MG63 (cell line): Measurements from ENCODE around the gene ADGRL3. TPM values are rescaled to one million over a fixed set of nuclear protein-coding genes. Genes with fewer than 3 reads are reported as not detected.
"Not testable (repeated sequence)": the region's sequence is repeated elsewhere in the genome, so short reads cannot be mapped to it uniquely, and the experiment has no call there.

Experiments
- DNase-seq: peaks from one replicate; pipeline ENCODE4 v3.0.0-alpha.2; 2020
- H3K27me3 ChIP-seq: fragments of 250-450 bp; sonication (Bioruptor Pico); 2 replicates; pipeline ENCODE4 v1.5.1; 2020; ENCODE audit warnings: mild to moderate bottlenecking, moderate library complexity
- H3K36me3 ChIP-seq: fragments of 250-450 bp; sonication (Bioruptor Pico); 2 replicates; pipeline ENCODE4 v1.5.1; 2020; ENCODE audit warnings: mild to moderate bottlenecking, moderate library complexity
- H3K4me3 ChIP-seq: fragments of 250-450 bp; sonication (Bioruptor Pico); 2 replicates; pipeline ENCODE4 v1.5.1; 2020; ENCODE audit warnings: mild to moderate bottlenecking, moderate library complexity
- H3K9me3 ChIP-seq: fragments of 250-450 bp; sonication (Bioruptor Pico); 2 replicates; pipeline ENCODE4 v1.5.1; 2020; ENCODE audit warnings: mild to moderate bottlenecking, moderate library complexity
- total RNA-seq: library from RNA; depleted of rRNA; stranded (reverse); fragments of >200 nt; shearing (Covaris generic); gene quantifications from 2 replicates; pipeline ENCODE4 v1.2.3, GENCODE V29; 2014; ENCODE audit warnings: low replicate concordance

ADGRL3 gene
- total RNA-seq, 1 experiment from 2014 or later, result not detected

- no peak for DNase-seq
- Histone ChIP-seq H3K36me3 (no peaks in the 10 kb centered on the region), H3K27me3 (no peaks in the 10 kb centered on the region)
Observed at GRCh38 chr4:61841714-61842113, 641.6 kb downstream of the ADGRL3 start.

GRCh38 chr4:61851126-61851525 lies 651.0 kb downstream of the ADGRL3 start:
- no peaks in the 10 kb centered on the region for H3K36me3 ChIP-seq
- H3K27me3 ChIP-seq, result no peaks in the 10 kb centered on the region
- H3K4me3 ChIP-seq, result no peak overlapping the region
- no peaks in the 10 kb centered on the region for H3K9me3 ChIP-seq
- DNase-seq, result no peak

More at GRCh38 chr4:61841714-61842113, 641.6 kb downstream of the ADGRL3 start:
- H3K4me3 ChIP-seq, result no peak overlapping the region
- no peaks in the 10 kb centered on the region for H3K9me3 ChIP-seq

DNA sequence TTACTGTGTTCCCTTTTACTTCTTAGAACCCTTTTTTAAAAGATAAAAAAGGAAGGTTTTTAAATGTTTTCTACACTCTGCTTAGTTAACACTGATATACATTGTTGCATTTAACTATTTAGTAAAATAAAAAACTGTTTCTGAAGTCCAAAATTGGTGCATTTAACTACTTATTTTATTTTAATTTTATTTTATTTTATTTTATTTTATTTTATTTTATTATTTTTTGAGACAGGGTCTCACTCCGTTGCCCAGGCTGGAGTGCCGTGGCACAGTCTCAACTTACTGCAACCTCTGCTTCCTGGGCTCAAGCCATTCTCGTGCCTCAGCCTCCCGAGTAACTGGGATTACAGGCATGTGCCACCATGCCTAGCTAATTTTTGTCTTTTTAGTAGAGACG lies 652.0 kb downstream of the ADGRL3 start:
- not testable (repeated sequence) for DNase-seq, H3K4me3 ChIP-seq, H3K9me3 ChIP-seq, H3K36me3 ChIP-seq, H3K27me3 ChIP-seq

- DNase-seq, result no peak
- Histone ChIP-seq H3K27me3 (no peaks in the 10 kb centered on the region), H3K36me3 (no peaks in the 10 kb centered on the region), H3K9me3 (no peaks in the 10 kb centered on the region), H3K4me3 (no peak overlapping the region)
Observed at GRCh38 chr4:61853041-61853440, 652.9 kb downstream of the ADGRL3 start.

DNA sequence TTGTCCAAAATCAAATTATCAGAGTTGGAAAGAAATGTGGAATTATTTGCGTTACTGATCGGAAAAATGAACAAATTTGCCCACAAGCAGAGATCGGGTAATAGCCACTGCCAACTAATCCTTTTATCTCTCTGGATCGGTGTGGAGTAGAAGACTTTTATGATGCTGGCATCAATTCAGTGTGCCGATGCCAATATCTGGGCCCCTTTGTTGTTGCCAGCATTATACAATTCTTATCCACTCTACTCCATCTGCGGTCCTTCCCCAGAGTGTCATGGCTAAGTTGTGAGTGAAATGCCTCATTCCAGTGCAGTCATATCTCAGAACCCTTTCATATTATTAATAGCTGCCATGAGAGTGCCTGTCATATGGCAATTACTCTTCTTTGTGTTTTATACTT lies 660.2 kb downstream of the ADGRL3 start:
- Histone ChIP-seq H3K27me3 (no peaks in the 10 kb centered on the region), H3K4me3 (no peak overlapping the region), H3K36me3 (no peaks in the 10 kb centered on the region), H3K9me3 (no peaks in the 10 kb centered on the region)
- no peak for DNase-seq

DNA sequence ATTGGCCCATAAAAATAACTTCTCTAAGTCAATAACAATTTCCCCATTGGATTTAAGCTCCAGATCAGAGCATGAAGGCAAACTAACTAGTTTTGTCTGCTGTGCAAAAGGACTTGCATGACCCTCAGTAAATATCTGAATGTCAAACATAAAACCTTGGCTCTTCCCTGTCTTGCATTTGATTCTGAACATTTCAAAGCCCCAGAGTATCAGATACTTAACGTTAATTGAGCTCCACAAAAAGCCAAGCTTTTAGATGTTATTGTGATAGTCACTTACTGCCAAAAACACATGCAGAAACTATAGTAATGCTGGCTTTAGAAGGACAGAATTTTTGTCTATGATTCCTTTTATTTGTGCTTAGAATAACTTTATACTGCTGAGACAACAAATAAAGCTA lies 664.2 kb downstream of the ADGRL3 start:
- Histone ChIP-seq H3K36me3 (no peaks in the 10 kb centered on the region), H3K9me3 (no peaks in the 10 kb centered on the region), H3K27me3 (no peaks in the 10 kb centered on the region), H3K4me3 (no peak overlapping the region)
- DNase-seq, result no peak

DNA sequence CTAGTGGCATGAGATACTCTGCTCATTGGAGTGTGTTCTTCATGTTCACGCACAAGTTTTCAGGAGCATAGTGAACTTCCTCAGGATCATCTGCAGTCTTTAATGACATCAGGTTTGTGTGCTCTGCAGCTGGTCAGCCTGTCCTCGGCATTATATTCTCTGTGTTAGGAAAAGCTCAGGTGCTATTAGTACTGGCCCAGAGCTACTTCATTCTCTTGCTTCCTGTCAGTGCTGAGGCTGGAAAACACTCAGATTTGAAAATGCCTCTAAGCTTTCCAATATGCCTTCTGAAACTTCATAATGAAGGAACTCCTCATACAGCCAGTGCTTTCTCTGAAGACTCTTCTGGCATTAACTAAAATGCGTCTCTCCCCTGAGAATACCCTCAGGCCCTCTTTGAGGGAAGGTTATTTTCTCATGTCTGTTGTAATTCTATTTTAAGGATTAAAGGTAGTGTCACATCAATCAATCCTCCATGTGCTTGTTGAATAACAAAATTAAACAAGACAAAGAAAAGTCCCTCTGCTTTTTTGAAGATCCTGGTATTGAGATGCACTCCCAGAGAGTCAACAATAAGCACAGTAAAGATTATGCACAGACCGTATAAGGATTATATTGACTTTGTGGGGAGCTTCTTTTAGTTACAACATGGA lies 666.4 kb downstream of the ADGRL3 start:
- H3K36me3 ChIP-seq, result no peaks in the 10 kb centered on the region
- no peaks in the 10 kb centered on the region for H3K9me3 ChIP-seq
- no peak for DNase-seq

GRCh38 chr4:61872983-61873382 lies 672.9 kb downstream of the ADGRL3 start:
- no peak for DNase-seq
- H3K9me3 ChIP-seq, result no peaks in the 10 kb centered on the region
- no peaks in the 10 kb centered on the region for H3K27me3 ChIP-seq
- no peak overlapping the region for H3K4me3 ChIP-seq
- no peaks in the 10 kb centered on the region for H3K36me3 ChIP-seq

More for the DNA sequence above, 666.4 kb downstream of the ADGRL3 start:
- Histone ChIP-seq H3K27me3 (no peaks in the 10 kb centered on the region), H3K4me3 (no peak overlapping the region)

DNA sequence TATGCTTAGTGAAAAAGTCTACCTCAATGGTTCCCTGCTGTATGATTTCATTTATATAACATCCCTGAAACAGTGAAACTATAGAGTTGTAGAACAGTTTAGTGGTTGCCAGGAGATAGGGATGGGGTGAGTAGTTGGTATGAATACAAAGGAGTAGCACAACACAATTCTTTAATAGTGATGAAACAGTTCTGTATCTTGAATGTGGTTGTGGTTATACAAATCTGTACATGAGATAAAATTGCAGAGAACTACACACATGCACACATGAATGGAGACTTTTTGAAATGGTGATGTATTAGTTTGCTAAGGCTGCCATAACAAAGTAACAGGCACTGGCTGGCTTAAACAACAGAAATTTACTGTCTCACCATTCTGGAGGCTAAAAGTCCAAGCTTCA lies 677.1 kb downstream of the ADGRL3 start:
- Histone ChIP-seq H3K27me3 (no peaks in the 10 kb centered on the region), H3K9me3 (no peaks in the 10 kb centered on the region), H3K36me3 (no peaks in the 10 kb centered on the region), H3K4me3 (no peak overlapping the region)
- no peak for DNase-seq

DNA sequence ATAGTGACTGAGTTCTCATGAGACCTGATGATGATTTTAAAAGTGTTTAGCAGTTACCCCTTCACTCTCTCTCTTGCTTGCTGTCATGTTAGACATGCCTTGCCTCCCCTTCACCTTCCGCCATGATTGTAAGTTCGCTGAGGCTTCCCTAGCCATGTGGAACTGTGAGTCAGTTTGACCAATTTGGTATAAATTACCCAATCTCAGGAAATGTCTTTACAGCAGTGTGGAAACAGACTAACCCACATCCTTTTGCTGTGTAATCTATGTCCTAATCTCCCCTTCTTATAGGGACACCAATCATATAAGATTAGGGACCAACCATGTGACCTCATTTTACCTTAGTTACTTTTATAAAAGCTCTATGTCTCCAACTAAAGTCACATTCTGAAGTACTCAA lies 677.8 kb downstream of the ADGRL3 start:
- no peak for DNase-seq
- Histone ChIP-seq H3K27me3 (no peaks in the 10 kb centered on the region), H3K9me3 (no peaks in the 10 kb centered on the region), H3K4me3 (no peak overlapping the region), H3K36me3 (no peaks in the 10 kb centered on the region)

- H3K27me3 ChIP-seq, result no peaks in the 10 kb centered on the region
- H3K36me3 ChIP-seq, result no peaks in the 10 kb centered on the region
- DNase-seq, result no peak
- no peak overlapping the region for H3K4me3 ChIP-seq
- no peaks in the 10 kb centered on the region for H3K9me3 ChIP-seq
Observed at GRCh38 chr4:61882381-61882780, 682.3 kb downstream of the ADGRL3 start.

DNA sequence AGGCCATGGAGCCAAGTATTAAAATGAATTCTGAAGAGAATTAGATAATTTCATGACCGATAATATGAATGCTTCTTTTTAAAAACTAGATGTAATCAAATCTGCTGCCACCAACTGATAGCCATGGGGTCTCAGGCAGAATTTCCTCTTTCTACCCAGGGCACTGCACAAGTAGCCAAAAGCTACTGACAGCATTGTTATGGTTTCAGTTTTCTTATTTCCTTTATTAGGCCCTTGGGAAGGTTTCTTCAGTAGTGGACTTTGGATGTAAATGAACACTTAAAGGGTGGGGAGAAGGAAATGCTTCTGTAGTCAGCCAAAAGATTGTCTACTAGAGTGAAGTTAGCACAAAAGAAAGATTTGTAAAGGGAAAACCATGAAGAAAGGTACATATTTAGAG lies 686.0 kb downstream of the ADGRL3 start:
- H3K4me3 ChIP-seq, result no peak overlapping the region
- no peak for DNase-seq
- H3K27me3 ChIP-seq, result no peaks in the 10 kb centered on the region
- H3K36me3 ChIP-seq, result no peaks in the 10 kb centered on the region
- no peaks in the 10 kb centered on the region for H3K9me3 ChIP-seq

- Histone ChIP-seq H3K36me3 (no peaks in the 10 kb centered on the region), H3K9me3 (no peaks in the 10 kb centered on the region), H3K4me3 (no peak overlapping the region), H3K27me3 (no peaks in the 10 kb centered on the region)
- no peak for DNase-seq
Observed at GRCh38 chr4:61889117-61889516, 689.0 kb downstream of the ADGRL3 start.

DNA sequence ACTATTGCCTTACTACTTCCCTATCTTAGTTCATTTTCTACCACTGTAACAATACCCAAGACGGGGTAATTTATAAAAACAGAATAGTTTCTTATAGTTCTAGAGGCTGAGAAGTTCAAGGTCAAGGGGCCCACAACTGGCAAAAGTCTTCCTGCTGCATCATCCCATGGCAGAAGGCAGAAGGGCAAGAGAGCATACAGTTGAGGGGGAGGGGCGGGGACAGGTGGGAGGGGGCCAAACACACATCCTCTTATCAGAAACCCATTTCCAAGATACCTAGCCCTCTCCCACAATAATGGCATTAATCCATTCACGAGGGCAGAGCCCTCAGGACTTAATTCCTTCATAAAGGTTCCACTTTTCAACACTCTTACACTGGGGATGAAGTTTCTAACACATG lies 690.2 kb downstream of the ADGRL3 start:
- no peak for DNase-seq
- Histone ChIP-seq H3K27me3 (no peaks in the 10 kb centered on the region), H3K9me3 (no peaks in the 10 kb centered on the region), H3K36me3 (no peaks in the 10 kb centered on the region), H3K4me3 (no peak overlapping the region)

DNA sequence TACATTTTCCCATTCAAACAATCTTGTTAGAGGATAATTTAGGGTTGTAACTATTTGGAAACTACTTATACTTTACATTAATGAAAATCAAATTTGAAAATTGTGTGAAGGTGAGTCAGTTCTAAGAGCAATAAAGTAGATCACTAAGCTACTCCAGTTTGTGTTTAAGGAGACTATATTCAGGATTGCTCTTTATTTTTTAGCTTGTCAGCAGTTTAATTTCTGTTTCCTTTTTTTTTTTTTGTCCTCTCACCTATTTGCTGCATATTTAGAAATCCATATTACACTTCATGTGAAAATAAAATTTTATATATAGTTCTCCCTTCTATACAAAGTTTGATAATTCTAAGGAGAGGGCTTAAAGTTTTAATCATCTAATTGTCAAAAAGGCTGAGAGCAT lies 691.8 kb downstream of the ADGRL3 start:
- Histone ChIP-seq H3K27me3 (no peaks in the 10 kb centered on the region), H3K36me3 (no peaks in the 10 kb centered on the region), H3K9me3 (no peaks in the 10 kb centered on the region), H3K4me3 (no peak overlapping the region)
- no peak for DNase-seq

GRCh38 chr4:61896634-61897033 lies 696.5 kb downstream of the ADGRL3 start:
- Histone ChIP-seq H3K4me3 (no peak overlapping the region), H3K36me3 (no peaks in the 10 kb centered on the region), H3K27me3 (no peaks in the 10 kb centered on the region), H3K9me3 (no peaks in the 10 kb centered on the region)
- DNase-seq, result no peak

GRCh38 chr4:61909031-61909430 lies 708.9 kb downstream of the ADGRL3 start:
- no peak overlapping the region for H3K4me3 ChIP-seq
- no peaks in the 10 kb centered on the region for H3K27me3 ChIP-seq
- no peak for DNase-seq
- H3K9me3 ChIP-seq, result no peaks in the 10 kb centered on the region
- no peaks in the 10 kb centered on the region for H3K36me3 ChIP-seq

- Histone ChIP-seq H3K27me3 (no peaks in the 10 kb centered on the region), H3K36me3 (no peaks in the 10 kb centered on the region), H3K4me3 (no peak overlapping the region), H3K9me3 (no peaks in the 10 kb centered on the region)
- DNase-seq, result no peak
Observed at GRCh38 chr4:61911313-61911756, 711.2 kb downstream of the ADGRL3 start.

DNA sequence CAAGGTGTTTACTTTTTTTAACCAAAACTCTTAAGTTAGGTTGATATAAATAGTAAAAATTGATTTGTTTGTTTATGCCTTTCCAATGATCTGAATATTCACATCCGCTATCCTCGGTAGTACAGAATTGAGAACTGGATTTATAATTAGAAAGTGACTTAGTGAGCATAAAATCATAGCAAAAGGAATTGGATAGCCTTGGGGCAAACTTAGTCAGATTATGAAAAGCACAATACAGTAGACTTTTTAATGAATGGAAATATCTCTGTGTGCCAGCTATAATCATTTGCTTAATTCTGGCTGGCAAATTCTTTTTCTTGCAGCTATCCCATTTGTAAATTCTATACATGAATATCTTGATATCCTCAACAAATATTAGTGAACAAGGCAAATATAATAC lies 713.5 kb downstream of the ADGRL3 start:
- no peaks in the 10 kb centered on the region for H3K27me3 ChIP-seq
- no peak for DNase-seq
- no peak overlapping the region for H3K4me3 ChIP-seq

More for the DNA sequence above, 713.5 kb downstream of the ADGRL3 start:
- no peaks in the 10 kb centered on the region for H3K9me3 ChIP-seq
- no peaks in the 10 kb centered on the region for H3K36me3 ChIP-seq
